Activated CD4-positive, alpha-beta T cell treated with anti-CD3 and anti-CD28 coated beads, Interleukin-2, amount 10 ng/mL, durations not matched to agents 24 days and 14 days (primary cell): ENCODE measurements around the gene ZNF132. TPM values are rescaled to one million over a fixed set of nuclear protein-coding genes. Genes with fewer than 3 reads are reported as not detected.

Experiments
- DNase-seq: peaks from one replicate; pipeline ENCODE4 v3.0.0; 2022
- H3K27ac Mint-ChIP-seq: one replicate; pipeline ENCODE4 v1.8.0; 2022; ENCODE audit warnings: mild to moderate bottlenecking, mixed read lengths
- H3K27me3 Mint-ChIP-seq: one replicate; pipeline ENCODE4 v1.8.0; 2022; ENCODE audit warnings: mixed read lengths
- H3K36me3 Mint-ChIP-seq: one replicate; pipeline ENCODE4 v1.8.0; 2022; ENCODE audit warnings: low read depth, mild to moderate bottlenecking, mixed read lengths
- H3K4me1 Mint-ChIP-seq: one replicate; pipeline ENCODE4 v1.8.0; 2021; ENCODE audit warnings: mixed read lengths
- H3K4me3 Mint-ChIP-seq: one replicate; pipeline ENCODE4 v1.8.0; 2022; ENCODE audit warnings: mild to moderate bottlenecking, moderate library complexity, mixed read lengths
- H3K9me3 Mint-ChIP-seq: one replicate; pipeline ENCODE4 v1.8.0; 2021; ENCODE audit warnings: mixed read lengths
- intact Hi-C: fragments of 100-400 bp; cut with micrococcal nuclease; formaldehyde crosslinking; loops from one replicate; pipeline ENCODE4 v1.15.1; 2023
- total RNA-seq: library from RNA; stranded (reverse); gene quantifications from 2 replicates; pipeline ENCODE4 v1.2.3, GENCODE V29; 2022

The ZNF132 gene
- total RNA-seq, 1 donor from 2014 or later, result 3.6 TPM

DNA sequence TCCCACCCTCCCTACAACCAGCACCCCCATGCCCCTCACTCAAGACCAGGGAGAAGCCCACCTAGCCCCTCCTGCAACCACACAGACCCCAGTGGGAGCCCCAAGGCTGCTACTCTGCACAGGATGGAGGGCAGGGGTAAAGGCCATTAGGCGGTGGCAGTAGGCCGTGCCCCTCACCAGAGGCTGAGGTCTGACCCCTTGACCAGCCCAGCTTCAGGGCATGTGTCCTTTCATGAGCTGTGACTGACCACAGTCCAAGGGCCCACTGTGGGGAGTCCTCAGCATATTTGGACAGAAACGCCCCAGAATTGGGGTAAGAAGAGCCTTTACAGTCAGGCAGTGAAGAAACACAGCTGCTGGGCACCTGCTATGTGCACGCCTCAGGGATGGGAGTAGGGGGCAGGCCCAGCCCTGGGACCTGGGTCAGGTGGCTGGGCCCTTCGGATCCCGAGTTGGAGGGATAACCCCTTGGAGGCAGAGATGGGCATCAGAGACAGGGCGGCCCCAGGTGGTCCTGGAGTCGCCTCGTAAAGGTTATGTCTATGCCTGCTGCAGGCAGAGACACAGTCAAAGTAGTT is 54.6 kb downstream of the ZNF132 start:
- peak overlapping the region; percentile 97 for H3K4me3 Mint-ChIP-seq
- H3K4me1 Mint-ChIP-seq, result peaks cover 32% of the 10 kb centered on the region
- H3K9me3 Mint-ChIP-seq, result no peaks in the 10 kb centered on the region
- peak overlapping the region; percentile 97 for H3K27ac Mint-ChIP-seq
- H3K36me3 Mint-ChIP-seq, result peaks cover 30% of the 10 kb centered on the region
- intact Hi-C loops, result no loop called here
- peak; percentile 71 for DNase-seq
- no peaks in the 10 kb centered on the region for H3K27me3 Mint-ChIP-seq

DNA sequence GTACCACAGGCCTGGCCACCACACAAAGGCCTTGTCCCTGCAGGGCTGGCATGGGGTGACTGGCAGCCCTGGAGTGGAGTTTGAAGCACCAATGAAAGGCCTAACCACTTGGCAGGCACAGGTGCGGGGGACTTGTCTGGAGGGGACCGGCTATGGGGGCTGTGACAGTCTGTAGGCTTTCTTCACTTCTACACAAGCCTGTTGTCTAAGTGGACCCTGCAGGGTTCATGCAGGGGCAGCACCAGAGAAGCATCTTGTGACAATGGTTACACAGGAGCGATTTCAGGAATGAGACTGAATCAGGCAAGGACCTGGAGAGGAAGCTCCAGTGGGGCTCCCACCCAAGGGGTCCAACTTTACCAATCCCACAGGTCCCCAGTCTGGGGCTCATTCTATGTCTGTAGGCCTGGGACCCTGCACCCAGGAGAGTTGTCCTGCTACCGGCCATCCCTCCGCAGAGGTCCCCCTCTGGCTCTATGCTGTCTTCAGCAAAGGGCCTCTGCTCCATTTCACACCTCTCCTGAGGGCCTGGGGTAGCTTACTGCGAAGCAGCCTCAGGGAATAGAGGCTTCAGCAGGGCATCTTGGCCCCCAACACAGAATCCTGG is 56.9 kb downstream of the ZNF132 start:
- DNase-seq, result peak; percentile 59
- intact Hi-C loops, result no loop called here
- no peak overlapping the region for H3K27ac Mint-ChIP-seq

More for the DNA sequence above, 56.9 kb downstream of the ZNF132 start:
- Mint-ChIP-seq H3K4me1 (peaks cover 30% of the 10 kb centered on the region), H3K4me3 (no peak overlapping the region), H3K27me3 (no peaks in the 10 kb centered on the region), H3K9me3 (no peaks in the 10 kb centered on the region), H3K36me3 (peaks cover 18% of the 10 kb centered on the region)

Other genes starting within 250 kb of the ZNF132 start
- 52.9 and 55.5 TPM in 2 replicates for gene ZNF544, start 211.2 kb downstream of the ZNF132 start, total RNA-seq
- 4.8 and 5.1 TPM in 2 replicates for gene ZNF8, start 161.2 kb downstream of the ZNF132 start, total RNA-seq
- 75.2 and 80.7 TPM in 2 replicates for gene ERVK3-1, start 134.8 kb downstream of the ZNF132 start, total RNA-seq
- 4.2 and 4.6 TPM in 2 replicates for gene ZSCAN22, start 113.2 kb downstream of the ZNF132 start, total RNA-seq
- 7.6 and 7.7 TPM in 2 replicates for gene A1BG, start 86.7 kb downstream of the ZNF132 start, total RNA-seq
- 0.79 and 1.1 TPM in 2 replicates for gene ZNF497, start 77.4 kb downstream of the ZNF132 start, total RNA-seq
- 0.89 and 1.1 TPM in 2 replicates for gene ZNF837, start 59.1 kb downstream of the ZNF132 start, total RNA-seq
- gene RPS5, start 52.9 kb downstream of the ZNF132 start, total RNA-seq, result 1,286 and 1,288 TPM in 2 replicates
- gene RNF225, start 44.5 kb downstream of the ZNF132 start, total RNA-seq, result 0.54 and 1.1 TPM in 2 replicates
- 17.4 and 17.7 TPM in 2 replicates for gene ZNF584, start 31.5 kb downstream of the ZNF132 start, total RNA-seq
- gene ZNF324B, start 11.5 kb upstream of the ZNF132 start, total RNA-seq, result 14.4 and 15.2 TPM in 2 replicates
- gene ZNF324, start 26.9 kb upstream of the ZNF132 start, total RNA-seq, result 13.6 and 14.7 TPM in 2 replicates
- gene ZNF446, start 36.2 kb upstream of the ZNF132 start, total RNA-seq, result 6.3 and 6.8 TPM in 2 replicates
- 24.6 and 27.0 TPM in 2 replicates for gene SLC27A5, start 71.8 kb upstream of the ZNF132 start, total RNA-seq
- gene ZBTB45, start 79.7 kb upstream of the ZNF132 start, total RNA-seq, result 16.8 and 17.5 TPM in 2 replicates
- gene TRIM28, start 103.9 kb upstream of the ZNF132 start, total RNA-seq, result 689 and 698 TPM in 2 replicates
- 108 and 114 TPM in 2 replicates for gene CHMP2A, start 115.0 kb upstream of the ZNF132 start, total RNA-seq
- gene UBE2M, start 118.5 kb upstream of the ZNF132 start, total RNA-seq, result 161 and 175 TPM in 2 replicates
- gene MZF1, start 133.2 kb upstream of the ZNF132 start, total RNA-seq, result 21.6 and 23.7 TPM in 2 replicates